GM12801 (cell line): ENCODE measurements around the gene TSPAN18.

Experiments
- TF ChIP-seq, protein P1 (sequence below): IDR thresholded peaks from one replicate; pipeline ENCODE4 v1.5.1; 2011; ENCODE audit warnings: control low read depth; ENCODE audit not compliant: insufficient read length; ENCODE audit errors: extremely low read depth

The TSPAN18 gene

GRCh38 chr11:44893308-44893822 lies 166.6 kb downstream of the TSPAN18 start:
- TF ChIP-seq, protein P1, sequence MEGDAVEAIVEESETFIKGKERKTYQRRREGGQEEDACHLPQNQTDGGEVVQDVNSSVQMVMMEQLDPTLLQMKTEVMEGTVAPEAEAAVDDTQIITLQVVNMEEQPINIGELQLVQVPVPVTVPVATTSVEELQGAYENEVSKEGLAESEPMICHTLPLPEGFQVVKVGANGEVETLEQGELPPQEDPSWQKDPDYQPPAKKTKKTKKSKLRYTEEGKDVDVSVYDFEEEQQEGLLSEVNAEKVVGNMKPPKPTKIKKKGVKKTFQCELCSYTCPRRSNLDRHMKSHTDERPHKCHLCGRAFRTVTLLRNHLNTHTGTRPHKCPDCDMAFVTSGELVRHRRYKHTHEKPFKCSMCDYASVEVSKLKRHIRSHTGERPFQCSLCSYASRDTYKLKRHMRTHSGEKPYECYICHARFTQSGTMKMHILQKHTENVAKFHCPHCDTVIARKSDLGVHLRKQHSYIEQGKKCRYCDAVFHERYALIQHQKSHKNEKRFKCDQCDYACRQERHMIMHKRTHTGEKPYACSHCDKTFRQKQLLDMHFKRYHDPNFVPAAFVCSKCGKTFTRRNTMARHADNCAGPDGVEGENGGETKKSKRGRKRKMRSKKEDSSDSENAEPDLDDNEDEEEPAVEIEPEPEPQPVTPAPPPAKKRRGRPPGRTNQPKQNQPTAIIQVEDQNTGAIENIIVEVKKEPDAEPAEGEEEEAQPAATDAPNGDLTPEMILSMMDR: no peak

DNA sequence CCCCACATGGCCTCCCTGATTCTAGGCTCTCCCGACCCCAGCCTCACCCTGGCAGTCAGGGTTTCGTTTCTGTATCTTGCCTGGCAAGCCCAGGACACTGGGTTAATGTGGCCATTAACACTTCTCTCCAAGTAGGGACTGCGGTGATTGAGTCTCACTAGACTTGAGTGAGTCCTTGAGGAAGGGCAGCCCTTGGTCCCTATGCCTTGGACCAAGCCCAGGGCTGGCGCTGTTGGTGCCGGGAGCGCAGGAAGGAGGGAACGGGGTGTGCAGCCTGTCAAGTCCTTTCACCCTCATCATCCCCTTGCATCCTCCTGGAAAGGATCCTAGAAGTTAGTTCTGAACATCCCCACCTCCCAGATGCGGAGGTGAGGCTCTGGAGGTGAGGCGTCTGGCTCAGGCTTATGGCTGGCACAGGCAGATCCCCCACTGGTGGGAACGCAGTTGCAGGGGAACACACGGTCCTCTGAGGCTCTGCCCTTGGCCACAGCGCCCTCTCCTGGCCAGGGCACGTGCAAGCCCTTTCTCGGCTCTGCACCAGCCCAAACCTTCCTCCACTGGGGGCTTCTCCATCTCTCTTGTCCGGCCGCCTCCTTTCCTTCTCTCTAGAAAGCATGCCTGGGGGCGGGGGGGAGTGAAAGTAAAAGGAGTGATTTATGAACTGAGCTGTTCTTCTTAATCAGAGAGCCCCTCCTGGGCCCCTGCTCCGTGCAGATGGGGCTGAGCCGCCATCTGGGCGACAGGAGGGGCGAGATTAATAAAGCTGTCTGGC lies 167.3 kb downstream of the TSPAN18 start:
- TF ChIP-seq, protein P1: no peak

DNA sequence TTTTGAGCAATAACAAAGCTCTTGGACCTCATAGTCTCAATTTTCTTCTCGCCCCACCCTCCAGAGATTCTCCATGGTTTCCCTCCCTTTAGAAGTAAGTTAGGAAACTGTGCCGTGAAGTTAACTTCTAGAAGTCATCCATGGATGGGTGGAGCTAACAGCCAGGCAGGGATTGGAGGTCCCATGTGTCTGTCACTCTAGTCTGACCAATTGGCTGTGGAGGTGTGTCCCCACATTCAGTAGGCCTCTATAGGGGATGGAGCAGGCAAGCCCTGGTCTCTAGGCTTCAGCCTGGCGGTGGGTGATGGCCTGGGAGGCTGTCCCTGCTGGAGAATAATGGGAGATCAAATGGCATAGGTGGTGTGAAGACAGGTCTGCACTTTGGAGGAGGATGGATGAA lies 173.2 kb downstream of the TSPAN18 start:
- TF ChIP-seq, protein P1: no peak

GRCh38 chr11:44901120-44901633 lies 174.4 kb downstream of the TSPAN18 start:
- TF ChIP-seq, protein P1: no peak

- TF ChIP-seq, protein P1: no peak
Observed at GRCh38 chr11:44901786-44902185, 175.0 kb downstream of the TSPAN18 start.

- TF ChIP-seq, protein P1: no peak
Observed at GRCh38 chr11:44903035-44903434, 176.3 kb downstream of the TSPAN18 start.

DNA sequence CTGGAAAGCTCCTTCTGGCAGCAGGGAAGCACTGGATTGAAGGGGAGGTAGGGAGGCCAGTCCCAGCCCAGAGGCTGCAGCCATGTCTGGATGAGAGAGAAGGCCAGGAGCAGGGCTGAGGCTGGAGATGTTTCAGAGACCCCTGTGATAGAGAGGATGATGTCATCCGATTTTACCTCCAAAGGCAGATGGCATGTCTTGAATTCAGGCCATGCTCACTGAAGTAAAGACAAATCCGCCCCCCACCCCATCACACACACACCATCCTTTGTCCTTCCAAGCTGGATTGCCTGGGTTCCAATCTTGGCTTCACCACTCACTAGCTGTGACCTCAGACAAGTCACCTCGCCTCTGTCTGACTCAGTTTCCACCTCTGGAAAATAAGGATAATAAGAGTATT lies 176.8 kb downstream of the TSPAN18 start:
- TF ChIP-seq, protein P1: no peak
